Measurements from ENCODE around the gene HBP1. TPM values are rescaled to one million over a fixed set of nuclear protein-coding genes. Genes with fewer than 3 reads are reported as not detected.

The HBP1 gene
- total RNA-seq, 4 donors from 2014 or later, result 92.2 to 153 (median 114) TPM

- TF ChIP-seq, protein P1, sequence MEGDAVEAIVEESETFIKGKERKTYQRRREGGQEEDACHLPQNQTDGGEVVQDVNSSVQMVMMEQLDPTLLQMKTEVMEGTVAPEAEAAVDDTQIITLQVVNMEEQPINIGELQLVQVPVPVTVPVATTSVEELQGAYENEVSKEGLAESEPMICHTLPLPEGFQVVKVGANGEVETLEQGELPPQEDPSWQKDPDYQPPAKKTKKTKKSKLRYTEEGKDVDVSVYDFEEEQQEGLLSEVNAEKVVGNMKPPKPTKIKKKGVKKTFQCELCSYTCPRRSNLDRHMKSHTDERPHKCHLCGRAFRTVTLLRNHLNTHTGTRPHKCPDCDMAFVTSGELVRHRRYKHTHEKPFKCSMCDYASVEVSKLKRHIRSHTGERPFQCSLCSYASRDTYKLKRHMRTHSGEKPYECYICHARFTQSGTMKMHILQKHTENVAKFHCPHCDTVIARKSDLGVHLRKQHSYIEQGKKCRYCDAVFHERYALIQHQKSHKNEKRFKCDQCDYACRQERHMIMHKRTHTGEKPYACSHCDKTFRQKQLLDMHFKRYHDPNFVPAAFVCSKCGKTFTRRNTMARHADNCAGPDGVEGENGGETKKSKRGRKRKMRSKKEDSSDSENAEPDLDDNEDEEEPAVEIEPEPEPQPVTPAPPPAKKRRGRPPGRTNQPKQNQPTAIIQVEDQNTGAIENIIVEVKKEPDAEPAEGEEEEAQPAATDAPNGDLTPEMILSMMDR (IDR thresholded peaks at IDR 0.05), result no peak
- DNase-seq (ENCODE audit: low spot score) (no peak), ATAC-seq (ENCODE audit: low FRiP score) (no peak)
Observed at GRCh38 chr7:107224374-107225223, 55.8 kb downstream of the HBP1 start.

- ATAC-seq (ENCODE audit: low FRiP score) (no peak), DNase-seq (ENCODE audit: low spot score) (no peak)
- TF ChIP-seq, protein P1 (IDR thresholded peaks at IDR 0.05), result no peak
Observed at GRCh38 chr7:107228291-107228690, 59.5 kb downstream of the HBP1 start.

DNA sequence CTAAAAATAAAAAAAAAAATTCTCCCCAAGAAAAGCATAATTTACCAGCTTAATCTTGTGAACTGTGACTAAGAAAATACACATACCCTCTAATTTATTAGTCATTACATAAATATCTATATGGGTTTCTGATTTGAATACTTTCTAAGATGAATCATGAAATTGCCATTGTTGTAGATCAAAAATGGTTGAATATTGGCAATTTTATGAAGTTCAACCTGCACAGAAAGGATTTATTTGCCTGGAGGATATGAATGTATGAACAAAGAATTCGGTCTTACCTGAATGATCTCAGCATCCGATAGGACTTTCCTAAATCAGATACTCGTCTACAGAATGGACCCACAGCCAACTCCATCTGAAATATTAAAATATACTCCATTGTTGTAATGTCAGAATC is 61.5 kb downstream of the HBP1 start:
- no peak for DNase-seq (ENCODE audit: low spot score)
- TF ChIP-seq, protein P1 (IDR thresholded peaks at IDR 0.05), result no peak
- no peak for ATAC-seq (ENCODE audit: low FRiP score)

GRCh38 chr7:107232568-107233090 is 63.8 kb downstream of the HBP1 start:
- TF ChIP-seq, protein P1 (IDR thresholded peaks at IDR 0.05), result no peak
- no peak for DNase-seq (ENCODE audit: low spot score)
- ATAC-seq (ENCODE audit: low FRiP score), result no peak

- ATAC-seq (ENCODE audit: low FRiP score), result no peak
- TF ChIP-seq, protein P1 (IDR thresholded peaks at IDR 0.05), result no peak
- no peak for DNase-seq (ENCODE audit: low spot score)
Observed at GRCh38 chr7:107233174-107233573, 64.4 kb downstream of the HBP1 start.

- TF ChIP-seq, protein P1 (IDR thresholded peaks at IDR 0.05), result no peak
- DNase-seq (ENCODE audit: low spot score) (no peak), ATAC-seq (ENCODE audit: low FRiP score) (no peak)
Observed at GRCh38 chr7:107233981-107234380, 65.2 kb downstream of the HBP1 start.

GRCh38 chr7:107234436-107234835 is 65.6 kb downstream of the HBP1 start:
- no peak for DNase-seq (ENCODE audit: low spot score)
- TF ChIP-seq, protein P1 (IDR thresholded peaks at IDR 0.05), result no peak
- no peak for ATAC-seq (ENCODE audit: low FRiP score)

Measured in omental fat pad (tissue), 4 donors.